ENCODE data around the gene HINFP.
"Not testable (repeated sequence)": the region's sequence is repeated elsewhere in the genome, so short reads cannot be mapped to it uniquely, and the experiment has no call there.

Gene HINFP

DNA sequence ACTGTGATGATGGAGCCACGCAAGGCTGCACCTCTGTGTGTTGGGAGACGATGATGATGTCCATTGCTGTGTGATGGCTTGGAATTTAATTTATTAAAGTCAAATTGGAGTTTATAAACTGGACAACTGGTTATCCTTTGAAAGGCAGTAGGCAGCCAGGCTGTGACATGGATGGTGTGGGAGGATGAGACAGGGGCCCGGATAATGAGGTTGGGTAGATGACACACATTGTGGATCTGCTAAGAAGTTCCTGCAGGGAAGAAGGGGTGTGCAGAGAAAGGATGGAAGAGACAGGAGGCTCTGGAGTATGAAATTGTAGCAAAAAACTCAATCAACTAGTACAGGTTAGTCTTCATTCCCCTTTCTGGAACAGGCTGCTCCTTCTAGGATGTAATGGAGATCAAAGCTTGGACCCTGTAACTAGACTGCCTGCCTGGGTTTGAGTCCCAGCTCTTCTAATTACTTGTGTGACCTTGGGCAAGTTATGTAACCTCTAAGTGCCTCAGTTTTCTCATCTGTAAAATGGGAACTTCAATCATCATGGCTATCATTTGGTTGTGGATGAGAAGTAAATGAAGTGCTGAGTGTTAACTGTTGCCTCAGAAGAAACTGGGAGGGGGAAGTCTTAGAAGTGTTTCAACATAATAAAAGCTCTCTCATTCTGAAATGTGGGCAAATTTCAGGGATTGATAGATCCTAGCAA lies 4.2 kb upstream of the HINFP start:
- DNase-seq (ENCODE audit: low read depth, low spot score), result no peak

DNA sequence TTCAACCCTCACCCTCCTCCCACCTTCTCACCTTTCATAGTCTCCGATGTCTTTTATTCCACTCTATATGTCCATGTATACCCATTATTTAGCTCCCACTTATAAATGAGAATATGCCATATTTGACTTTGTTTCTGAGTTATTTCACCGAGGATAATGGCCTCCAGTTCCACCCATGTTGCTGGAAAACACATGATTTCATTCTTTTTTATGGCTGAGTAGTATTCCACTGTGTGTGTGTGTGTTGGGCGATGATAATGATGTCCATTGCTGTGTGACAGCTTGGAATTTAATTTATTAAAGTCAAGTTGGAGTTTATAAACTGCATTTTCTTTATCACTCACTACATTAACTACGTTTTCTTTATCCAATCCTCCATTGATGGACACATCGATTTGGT lies 3.2 kb upstream of the HINFP start:
- DNase-seq (ENCODE audit: low read depth, low spot score), result no peak

DNA sequence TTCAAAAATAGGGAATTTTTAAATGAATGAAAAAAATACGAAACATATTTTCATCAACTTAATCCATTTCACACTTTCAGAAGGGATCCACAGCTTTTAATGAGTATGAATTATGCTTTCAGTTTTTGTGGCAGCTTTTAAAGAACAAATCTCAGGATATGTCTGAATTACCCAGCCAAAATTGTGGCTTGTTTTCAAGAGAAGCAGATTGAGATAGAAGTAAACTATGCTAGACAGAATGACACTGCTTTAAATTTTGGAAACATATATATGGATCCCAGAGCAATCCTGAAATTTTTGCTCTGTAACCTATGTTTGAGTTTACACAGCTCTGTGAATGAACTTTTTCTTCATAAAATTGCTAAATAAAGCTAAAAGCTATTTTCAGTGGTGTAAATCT lies 2.4 kb upstream of the HINFP start:
- DNase-seq (ENCODE audit: low read depth, low spot score), result no peak

DNA sequence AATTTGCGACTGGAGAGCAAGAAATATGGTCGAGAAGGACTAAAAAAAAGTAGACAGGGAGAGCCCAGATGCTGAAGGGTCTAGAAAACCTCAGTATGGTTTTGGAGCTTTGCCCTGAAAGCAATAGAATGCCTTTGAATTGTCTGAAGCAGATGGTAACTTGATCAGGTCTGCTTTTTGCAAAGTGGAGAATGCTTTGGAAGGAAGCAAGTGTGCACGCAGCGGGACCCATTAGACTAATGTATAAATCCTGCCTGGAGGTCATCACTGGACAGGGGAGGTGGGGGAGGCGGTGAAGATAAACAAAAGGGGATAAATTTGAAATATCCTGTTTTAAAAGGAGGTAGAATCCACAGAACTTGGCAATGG lies 757 bp upstream of the HINFP start:
- no peak for DNase-seq (ENCODE audit: low read depth, low spot score)

DNA sequence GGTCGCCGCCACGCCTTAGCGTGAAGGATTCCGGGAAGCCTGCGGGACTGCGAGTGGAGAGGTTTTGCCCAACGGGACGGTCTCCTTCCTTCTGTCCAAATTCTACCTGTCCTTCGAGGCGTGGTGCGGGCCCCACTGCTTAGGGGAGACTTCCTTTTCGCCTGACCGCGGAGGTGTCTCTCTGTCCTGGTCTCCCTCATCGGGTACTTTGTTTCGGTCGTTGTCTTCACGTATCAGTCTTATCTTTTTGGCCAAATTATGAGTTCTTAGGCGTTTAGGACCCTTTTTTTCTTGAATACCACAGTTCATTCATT lies 388 bp downstream of the HINFP start:
- DNase-seq (ENCODE audit: low read depth, low spot score), result no peak

DNA sequence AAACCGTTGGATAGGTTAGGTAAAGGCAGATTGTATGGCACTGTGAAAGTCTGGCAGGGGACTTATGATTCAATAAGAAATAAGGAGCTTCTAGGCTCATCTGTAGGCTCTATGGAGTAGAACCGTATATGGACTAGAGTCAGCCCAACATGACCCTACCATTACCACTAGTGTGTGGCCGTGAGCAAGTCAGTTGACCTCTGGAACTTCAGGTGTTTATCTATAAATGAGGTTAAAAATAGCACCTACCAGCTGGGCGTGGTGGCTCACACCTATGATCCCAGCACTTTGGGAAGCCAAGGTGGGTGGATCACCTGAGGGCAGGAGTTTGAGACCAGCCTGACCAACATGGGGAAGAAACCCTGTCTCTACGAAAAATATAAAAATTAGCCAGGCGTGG lies 4.4 kb downstream of the HINFP start:
- no peak for DNase-seq (ENCODE audit: low read depth, low spot score)

DNA sequence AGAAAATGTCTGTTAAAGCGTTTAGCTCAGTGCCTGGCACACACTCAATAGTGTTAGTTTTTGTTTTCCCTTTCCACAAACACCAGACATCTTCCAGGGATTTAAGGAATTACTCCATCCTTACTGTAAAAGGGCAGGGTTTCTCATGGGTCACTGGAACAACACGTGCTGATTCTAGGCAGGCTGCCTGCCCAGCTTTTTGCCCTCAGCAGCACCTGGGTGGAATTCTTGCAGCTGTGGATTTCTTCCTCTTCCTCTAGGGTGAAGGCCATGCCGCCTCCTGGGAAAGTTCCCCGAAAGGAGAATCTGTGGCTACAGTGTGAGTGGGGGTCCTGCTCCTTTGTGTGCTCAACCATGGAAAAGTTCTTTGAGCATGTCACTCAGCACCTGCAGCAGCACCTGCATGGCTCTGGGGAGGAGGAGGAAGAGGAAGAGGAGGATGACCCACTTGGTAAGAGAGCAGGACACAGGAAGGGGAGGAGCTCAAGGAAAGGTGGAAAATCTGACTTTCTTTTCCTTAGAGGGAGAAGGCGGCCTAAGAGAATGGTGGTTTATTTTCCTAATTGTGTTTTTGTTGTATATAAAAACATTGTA lies 5.4 kb downstream of the HINFP start:
- DNase-seq (ENCODE audit: low read depth, low spot score), result no peak

DNA sequence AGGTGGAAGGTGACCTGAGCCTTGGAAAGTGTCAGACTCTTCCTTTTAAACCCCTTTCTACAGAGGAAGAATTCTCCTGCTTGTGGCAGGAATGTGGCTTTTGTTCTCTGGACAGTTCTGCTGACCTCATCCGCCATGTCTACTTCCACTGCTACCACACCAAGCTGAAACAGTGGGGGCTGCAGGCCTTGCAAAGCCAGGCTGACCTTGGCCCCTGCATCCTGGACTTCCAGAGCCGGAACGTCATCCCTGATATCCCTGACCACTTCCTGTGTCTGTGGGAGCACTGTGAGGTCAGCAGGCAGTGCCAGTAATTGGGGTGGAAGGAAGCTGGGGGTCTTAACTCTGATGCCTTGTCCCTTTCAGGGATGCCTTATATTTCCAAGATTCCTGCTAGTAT lies 9.3 kb downstream of the HINFP start:
- DNase-seq (ENCODE audit: low read depth, low spot score), result no peak

DNA sequence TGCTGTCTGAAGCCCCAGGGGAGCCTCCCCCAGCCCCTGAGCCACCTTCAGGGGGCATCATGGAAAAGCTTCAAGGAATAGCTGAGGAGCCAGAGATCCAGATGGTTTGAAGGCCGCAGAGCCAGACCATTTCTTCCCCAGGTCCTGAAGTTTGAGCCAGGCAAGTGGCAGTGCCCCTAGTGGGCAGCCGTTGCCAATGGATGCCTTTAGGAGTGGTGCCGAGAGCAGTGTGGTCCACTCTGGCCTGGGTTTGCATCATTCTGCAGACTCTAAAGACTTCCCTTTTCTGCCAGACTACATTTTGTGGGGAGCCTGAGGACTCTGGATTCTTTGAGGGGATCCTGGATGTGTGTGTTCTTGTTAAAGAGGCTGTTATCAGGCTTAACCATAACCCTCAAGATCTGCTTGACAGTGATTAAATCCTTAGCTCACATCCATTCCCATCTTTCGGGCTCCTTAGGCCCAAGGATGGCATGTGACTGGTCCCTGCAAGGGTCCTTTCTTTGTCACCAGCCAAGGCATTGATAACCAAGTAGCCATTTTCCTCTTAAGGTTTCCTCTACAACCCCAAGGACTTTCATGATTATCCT lies 13.1 kb downstream of the HINFP start:
- DNase-seq (ENCODE audit: low read depth, low spot score), result no peak

DNA sequence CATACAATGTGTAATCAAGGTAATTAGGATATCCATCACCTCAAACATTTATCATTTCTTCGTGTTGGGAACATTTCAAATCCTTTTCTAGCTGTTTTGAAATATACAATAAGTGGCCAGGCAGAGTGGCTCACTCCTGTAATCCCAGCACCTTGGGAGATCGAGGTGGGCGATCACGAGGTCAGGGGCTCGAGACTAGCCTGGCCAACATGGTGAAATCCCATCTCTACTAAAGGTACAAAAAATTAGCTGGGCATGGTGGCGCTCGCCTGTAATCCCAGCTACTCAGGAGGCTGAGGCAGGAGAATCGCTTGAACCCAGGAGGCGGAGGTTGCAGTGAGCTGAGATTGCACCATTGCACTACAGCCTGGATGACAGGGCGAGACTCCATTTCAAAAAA lies 17.9 kb downstream of the HINFP start:
- DNase-seq (ENCODE audit: low read depth, low spot score), result not testable (repeated sequence)

DNA sequence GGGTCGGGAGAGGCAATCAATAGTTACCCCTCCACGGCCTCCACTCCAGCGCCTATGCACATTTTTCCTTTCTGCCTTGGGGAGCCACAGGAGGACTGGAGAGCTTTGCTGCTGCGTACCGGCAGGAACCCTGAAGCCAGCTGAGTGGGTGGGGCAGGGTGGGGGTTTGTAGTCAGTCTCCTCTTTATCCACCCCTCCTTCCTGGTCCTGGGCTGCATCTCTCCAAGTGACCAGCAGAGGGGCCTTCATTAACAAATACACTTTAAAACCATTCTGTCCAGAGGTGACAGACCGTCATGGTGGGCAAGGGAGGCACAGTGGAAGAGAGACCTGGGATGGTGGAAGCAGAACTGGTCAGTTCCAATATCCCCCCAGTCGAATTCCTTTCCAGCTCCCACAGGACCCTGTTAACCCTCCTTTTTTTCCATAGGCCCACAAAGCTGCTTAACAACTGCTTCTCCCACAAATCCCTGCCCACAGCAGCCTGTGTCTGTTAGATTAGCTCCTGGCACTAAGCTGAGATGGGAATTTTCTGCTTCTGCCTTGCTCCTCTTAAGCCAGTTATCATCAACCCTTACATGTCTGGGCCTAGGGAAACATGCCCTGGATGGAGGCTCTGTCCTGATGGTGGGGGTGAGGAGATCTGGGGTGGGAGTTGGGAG lies 23.6 kb downstream of the HINFP start:
- DNase-seq (ENCODE audit: low read depth, low spot score), result no peak

DNA sequence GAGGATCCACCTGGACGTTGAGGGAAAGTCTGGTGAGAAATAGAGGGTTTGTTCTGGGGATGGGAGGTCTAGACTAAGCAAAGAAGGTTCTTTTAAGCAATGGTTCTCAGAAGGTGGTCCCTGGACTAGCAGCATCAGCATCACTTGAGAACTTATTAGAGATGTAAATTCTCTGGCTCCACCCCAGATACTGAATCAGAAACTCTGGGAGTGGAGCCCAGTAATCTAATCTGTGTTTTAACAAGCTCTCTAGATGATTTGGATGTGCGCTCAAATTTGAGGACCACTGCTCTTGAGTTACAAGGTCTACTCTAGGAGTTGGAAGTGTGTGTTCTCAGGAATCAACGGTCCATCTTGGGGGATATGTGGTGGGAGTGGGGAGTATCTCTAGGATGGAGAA lies 24.2 kb downstream of the HINFP start:
- DNase-seq (ENCODE audit: low read depth, low spot score), result no peak

DNA sequence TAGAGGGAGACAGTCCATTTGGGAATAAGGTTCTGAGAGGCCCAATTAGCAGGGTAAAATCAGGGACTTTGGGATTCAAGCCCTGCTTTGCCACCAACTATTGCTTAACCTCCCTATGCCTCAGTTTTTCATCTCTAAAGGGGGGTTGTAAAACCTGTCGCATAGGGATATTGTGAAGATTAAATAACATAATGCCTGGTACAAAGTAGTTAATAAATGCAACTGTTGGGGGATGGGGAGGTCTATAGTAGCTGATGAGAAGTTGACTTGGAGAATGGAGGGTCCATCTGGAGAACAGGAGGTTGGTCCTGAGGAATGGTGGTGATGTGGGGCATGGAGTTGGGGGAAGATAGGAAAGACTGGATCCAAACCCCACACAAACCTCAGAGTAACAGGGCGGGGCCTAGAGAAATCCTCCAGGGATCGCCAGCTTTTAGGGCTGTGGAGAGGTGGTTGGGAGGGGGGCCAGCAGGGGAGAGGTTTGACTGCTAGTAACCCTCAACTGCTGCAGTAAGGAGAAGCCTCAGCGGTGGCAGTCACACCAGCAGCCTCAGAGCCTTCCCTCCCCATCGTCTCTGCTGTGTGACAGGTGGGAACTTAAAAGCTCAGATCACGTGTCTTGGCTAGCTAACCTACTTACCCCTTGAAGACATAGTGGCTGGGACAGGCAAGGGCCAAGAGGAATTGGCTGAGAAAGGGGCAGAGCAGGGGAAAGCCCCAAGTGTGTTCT lies 26.4 kb downstream of the HINFP start:
- DNase-seq (ENCODE audit: low read depth, low spot score), result no peak

DNA sequence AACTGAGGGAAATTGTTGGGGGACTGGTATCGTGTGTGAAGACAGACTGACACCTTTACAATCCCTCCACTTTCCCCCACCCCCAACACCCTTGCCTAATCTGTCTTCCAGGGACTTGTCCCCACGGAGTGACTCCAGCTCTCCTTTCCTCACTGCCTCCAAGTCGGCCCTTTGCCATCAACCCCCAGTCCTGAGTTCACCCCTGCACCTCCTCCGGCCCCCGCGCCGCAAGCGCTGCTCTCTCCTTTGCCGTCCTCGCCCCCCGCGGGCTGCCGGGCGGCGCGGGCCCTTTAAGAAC lies 27.3 kb downstream of the HINFP start:
- no peak for DNase-seq (ENCODE audit: low read depth, low spot score)

DNA sequence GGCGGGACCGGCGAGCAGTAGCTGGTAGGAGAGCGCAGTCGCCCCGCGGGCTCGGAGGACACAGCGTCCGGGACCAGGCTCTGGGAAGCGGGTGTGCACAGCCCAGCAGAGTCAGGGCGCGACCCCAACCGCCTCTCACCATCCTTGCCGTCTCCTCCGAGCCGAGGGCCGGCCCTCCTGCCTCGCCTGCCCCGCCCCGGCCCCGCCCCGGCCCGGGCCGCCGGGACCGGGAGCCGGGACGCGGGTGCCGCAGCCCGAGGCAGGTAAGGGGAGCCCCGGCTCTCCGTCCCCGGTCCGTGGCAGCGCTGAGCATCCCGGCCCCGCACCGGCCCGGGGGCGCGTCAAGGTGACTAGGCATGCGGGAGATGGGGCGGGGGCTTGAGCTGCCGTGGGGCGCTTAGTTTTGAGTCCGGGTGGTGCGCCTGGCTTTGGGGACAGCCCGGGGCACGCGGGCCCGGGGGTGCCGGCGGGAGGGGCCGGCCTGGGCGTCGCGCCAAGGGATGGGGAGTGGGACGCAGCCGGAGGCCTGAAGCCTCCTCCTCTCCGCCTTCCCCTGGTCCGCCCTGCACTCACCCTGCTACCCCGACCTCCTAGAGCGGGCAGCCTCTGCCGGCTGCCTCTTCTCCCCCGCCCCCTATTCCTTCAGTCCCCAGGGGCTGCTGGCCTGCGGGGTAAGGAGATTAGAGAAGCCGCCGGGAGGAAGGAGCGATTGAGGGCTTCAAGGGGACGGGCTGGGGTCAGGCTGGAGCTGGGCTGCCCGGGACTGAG lies 27.8 kb downstream of the HINFP start, which contains the start of gene ABCG4:
ABCG4 (plus strand) TSS at position 35 of the 768 bp plus-strand sequence. CDS start 914 bp downstream, outside the sequence.
- no peak for DNase-seq (ENCODE audit: low read depth, low spot score)

DNA sequence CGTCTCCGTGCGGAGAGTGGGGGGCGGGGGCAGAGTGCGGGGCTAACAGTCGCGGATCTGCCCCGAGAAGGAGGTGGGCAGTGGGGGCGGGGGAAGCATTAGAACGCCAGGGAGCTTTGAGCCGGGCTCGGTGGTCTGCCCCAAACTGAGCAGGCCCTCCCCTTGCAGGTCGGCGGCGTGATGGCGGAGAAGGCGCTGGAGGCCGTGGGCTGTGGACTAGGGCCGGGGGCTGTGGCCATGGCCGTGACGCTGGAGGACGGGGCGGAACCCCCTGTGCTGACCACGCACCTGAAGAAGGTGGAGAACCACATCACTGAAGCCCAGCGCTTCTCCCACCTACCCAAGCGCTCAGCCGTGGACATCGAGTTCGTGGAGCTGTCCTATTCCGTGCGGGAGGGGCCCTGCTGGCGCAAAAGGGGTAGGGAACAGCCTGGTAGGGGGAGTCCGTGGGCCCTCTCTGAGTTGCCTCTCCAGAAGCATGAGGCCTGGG lies 28.5 kb downstream of the HINFP start:
- no peak for DNase-seq (ENCODE audit: low read depth, low spot score)

DNA sequence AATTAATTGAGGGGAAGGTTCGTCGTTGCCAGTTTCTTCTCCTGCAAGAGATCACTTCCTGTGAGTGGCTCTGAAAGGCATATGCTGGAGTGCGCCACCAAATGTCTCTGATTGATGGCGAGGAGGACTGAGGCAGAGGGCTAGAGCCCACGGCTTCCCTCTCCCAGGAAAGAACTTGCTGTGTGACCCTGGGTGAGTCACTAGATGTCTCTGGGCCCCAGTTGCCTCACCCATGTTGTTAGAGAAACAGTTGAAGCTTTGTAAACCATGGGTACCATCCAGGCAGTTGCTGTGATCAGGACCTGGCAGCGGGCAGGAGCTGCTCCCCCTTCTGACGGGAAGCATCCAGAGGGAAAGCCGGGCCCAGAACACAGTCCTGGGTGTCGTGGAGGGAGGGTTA lies 30.7 kb downstream of the HINFP start:
- no peak for DNase-seq (ENCODE audit: low read depth, low spot score)

DNA sequence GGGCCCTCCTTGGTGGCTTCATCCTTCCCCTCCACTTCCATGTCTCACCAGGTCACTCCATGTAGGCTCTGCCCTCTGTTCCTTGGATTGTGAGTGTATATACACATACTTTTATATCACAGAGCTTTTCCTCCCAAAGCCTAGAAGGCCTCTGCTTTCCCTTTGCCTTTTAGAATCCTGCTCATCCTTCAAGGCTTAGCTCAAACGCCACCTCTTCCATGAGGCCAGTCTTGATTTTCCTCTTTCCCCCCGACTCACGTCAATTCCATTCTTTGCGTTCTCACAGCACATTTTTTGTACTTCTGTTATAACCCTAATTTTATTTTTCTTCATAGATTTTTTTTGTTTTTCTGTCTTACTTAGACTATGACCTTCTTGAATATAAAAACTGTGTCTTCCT lies 31.2 kb downstream of the HINFP start:
- DNase-seq (ENCODE audit: low read depth, low spot score), result no peak

DNA sequence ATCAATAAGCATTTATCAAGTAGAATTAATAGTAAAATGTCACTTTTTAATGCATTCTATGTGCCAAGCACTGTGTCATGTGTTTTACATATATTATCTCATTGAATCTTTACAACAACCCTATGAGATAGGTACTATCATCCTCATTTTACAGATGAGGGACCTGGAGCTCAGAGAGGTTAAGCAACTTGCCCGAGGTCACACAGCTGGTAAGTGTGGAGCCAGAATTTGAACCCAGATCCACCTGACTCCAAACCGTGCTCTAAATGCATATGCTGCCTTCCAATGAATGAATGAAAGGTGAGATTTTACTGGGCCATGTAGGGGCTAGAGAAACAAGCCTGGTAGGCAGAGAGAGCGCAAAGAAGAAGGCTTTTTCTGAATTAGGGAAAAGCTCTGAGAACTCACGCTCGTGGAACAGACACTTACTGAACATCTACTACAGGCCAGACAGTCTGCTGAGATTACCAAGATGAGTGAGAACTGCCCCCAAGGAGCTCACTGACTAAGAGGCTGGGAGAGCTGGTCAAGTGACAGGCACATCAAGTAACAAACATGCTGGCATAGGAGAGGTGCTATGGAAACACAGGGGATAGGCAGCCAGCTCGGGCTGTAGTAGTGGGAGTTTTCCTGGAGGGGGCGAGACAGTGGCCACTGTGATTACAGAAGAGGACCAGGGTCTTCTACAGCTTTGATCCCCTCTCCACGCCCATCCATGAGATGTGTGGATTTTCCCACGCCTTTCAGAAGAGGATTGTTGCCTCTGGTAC lies 31.9 kb downstream of the HINFP start:
- no peak for DNase-seq (ENCODE audit: low read depth, low spot score)

DNA sequence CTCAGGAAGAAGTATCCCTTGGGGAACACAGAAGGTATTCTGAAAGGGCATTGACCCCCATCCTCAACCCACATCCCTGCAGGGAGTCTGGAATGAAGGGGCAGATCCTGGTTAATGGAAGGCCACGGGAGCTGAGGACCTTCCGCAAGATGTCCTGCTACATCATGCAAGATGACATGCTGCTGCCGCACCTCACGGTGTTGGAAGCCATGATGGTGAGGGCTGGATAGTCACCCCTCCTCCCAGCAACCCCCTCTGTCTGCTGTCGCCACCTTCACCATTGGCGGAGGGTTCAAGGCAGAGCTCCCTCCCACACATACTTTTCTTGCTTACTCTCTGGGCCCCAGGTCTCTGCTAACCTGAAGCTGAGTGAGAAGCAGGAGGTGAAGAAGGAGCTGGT lies 32.8 kb downstream of the HINFP start:
- DNase-seq (ENCODE audit: low read depth, low spot score), result no peak

All from activated CD4-positive, CD25-positive, alpha-beta regulatory T cell treated with anti-CD3 and anti-CD28 coated beads, Interleukin-2, amount 50 U/mL, for 16 hours (primary cell).